SK-N-MC (cell line): Measurements from ENCODE around the gene TEX44.

Source experiments
- DNase-seq: peaks from one replicate; pipeline ENCODE4 v3.0.0-alpha.2; 2011; ENCODE audit warnings: low read depth, low spot score
- H3K27ac ChIP-seq: fragments of 200-600 bp; sonication (generic); 2 replicates; pipeline ENCODE4 v1.5.1; 2016; ENCODE audit warnings: mixed run types
- H3K36me3 ChIP-seq: fragments of 200-600 bp; sonication (generic); 2 replicates; pipeline ENCODE4 v1.6.1; 2017; ENCODE audit warnings: antibody characterized with exemption, low read length, mixed read lengths; ENCODE audit not compliant: insufficient read depth
- H3K4me3 ChIP-seq: fragments of 200-600 bp; sonication (generic); 2 replicates; pipeline ENCODE4 v1.5.1; 2016
- H3K9ac ChIP-seq: fragments of 200-600 bp; sonication (generic); 2 replicates; pipeline ENCODE4 v1.8.0; 2017; ENCODE audit warnings: mixed run types, mixed read lengths; ENCODE audit not compliant: insufficient read length
- H3K9me3 ChIP-seq: fragments of 200-600 bp; sonication (generic); 2 replicates; pipeline ENCODE4 v1.6.1; 2017; ENCODE audit warnings: low read depth, mild to moderate bottlenecking, antibody characterized with exemption, low read length, moderate library complexity, mixed read lengths
- EZH2 ChIP-seq: fragments of 200-600 bp; sonication (generic); IDR thresholded peaks from one replicate; pipeline ENCODE4 v1.6.1; 2017; ENCODE audit warnings: antibody characterized with exemption
- FOXP2 ChIP-seq: optimal IDR thresholded peaks from 2 replicates; pipeline ENCODE3; 2011; ENCODE audit warnings: mild to moderate bottlenecking, moderate library complexity; ENCODE audit not compliant: insufficient read depth; ENCODE audit errors: extremely low read length, control extremely low read depth
- POLR2AphosphoS5 ChIP-seq: IDR thresholded peaks from 2 replicates; pipeline ENCODE4 v1.6.1; 2012; ENCODE audit warnings: mild to moderate bottlenecking, low read depth, low read length, borderline replicate concordance

The TEX44 gene

DNA sequence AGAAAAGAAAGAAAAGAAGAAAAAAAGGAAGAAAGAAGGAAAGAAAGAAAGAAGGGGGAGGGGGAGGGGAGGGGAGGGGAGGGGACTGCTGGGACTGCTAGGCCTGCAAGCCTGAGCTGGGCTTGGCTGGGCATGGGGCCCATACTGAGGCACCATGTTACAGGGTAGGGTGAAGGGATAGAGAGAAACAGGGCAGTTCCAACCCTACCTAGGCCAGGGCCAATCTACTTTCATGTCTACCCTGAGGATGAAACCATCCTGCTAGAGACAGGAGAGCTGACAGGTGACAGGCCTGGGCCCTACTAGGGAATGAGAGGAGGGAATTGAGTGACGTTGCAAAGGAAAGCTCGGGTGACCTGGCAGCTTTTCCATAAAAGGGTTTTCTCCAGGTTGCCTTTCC lies 41.7 kb downstream of the TEX44 start:
- TF ChIP-seq EZH2 (no peak), POLR2AphosphoS5 (no peak), FOXP2 (no peak)
- H3K27ac ChIP-seq: no peak overlapping the region
- H3K9ac ChIP-seq: no peak overlapping the region
- no peak overlapping the region for H3K4me3 ChIP-seq
- H3K36me3 ChIP-seq: no peaks in the 10 kb centered on the region
- H3K9me3 ChIP-seq: no peaks in the 10 kb centered on the region
- DNase-seq: no peak

DNA sequence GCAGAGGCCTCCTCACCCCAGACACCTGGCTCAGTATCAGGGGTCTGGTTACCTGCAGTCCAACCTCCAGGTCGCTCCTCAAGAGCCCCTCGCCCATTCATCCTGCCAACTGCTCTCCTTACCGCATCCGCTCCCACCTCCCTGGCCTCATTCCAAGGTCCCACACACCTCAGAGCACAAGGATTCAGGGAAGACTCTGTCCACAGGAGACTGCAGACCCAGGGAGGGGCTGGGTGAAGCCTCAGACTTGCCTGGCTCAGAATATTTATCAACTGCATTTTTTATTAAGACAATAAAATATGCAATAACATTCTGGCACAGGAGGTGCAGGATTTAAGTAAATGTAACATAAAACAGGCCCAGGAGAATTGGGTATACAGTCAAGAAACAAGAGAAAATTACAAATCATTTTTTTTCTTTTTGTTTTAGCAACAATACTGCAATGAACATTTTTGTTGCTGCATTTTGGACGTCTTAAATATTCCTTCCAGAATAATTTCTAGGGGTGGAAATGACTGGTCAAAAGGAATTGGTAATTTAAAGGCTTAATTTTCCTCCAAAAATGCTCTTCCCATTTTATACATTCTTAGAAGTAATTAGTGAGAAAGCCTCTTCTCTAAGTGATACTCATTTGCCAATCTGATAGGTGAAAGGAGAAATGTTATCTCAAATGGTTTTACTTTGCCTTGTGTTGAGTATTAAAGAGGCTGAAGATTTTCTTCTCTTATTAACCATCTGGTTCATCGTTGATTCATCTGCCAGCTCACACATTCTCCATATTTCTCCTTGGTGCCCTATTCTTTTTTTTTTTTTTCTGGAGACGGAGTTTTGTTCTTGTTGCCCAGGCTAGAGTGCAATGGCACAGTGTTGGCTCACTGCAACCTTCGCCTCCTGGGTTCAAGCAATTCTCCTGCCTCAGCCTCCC lies 42.5 kb downstream of the TEX44 start:
- H3K36me3 ChIP-seq: no peaks in the 10 kb centered on the region
- no peak overlapping the region for H3K4me3 ChIP-seq
- peak overlapping the region; percentile 19; the same call in 1 of the 2 replicates for H3K27ac ChIP-seq
- TF ChIP-seq POLR2AphosphoS5: no peak
- TF ChIP-seq FOXP2: no peak
- no peaks in the 10 kb centered on the region for H3K9me3 ChIP-seq
- no peak overlapping the region for H3K9ac ChIP-seq
- no peak for DNase-seq

DNA sequence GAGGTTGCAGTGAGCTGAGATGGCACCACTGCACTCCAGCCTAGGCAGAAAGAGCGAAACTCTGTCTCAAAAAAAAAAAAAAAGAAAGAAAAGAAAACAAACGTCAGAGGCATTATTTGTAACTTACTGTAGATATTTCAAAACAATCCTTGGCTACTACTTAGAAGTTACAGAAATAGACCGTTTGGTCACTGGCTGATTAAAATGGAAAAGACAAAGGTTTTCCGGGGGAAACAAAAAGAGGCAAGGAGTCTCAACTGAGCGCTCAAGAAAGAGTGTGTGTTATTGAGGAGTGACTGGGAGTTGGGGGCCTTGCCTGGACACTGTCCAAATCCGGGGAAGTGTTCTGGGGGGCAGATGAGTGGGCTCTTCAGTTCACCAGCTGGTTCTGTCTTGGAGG lies 47.6 kb downstream of the TEX44 start:
- Histone ChIP-seq H3K27ac (no peak overlapping the region), H3K36me3 (no peaks in the 10 kb centered on the region), H3K9ac (no peak overlapping the region), H3K9me3 (no peaks in the 10 kb centered on the region), H3K4me3 (no peak overlapping the region)
- TF ChIP-seq EZH2: no peak
- no peak for TF ChIP-seq POLR2AphosphoS5
- TF ChIP-seq FOXP2: no peak
- DNase-seq: no peak

DNA sequence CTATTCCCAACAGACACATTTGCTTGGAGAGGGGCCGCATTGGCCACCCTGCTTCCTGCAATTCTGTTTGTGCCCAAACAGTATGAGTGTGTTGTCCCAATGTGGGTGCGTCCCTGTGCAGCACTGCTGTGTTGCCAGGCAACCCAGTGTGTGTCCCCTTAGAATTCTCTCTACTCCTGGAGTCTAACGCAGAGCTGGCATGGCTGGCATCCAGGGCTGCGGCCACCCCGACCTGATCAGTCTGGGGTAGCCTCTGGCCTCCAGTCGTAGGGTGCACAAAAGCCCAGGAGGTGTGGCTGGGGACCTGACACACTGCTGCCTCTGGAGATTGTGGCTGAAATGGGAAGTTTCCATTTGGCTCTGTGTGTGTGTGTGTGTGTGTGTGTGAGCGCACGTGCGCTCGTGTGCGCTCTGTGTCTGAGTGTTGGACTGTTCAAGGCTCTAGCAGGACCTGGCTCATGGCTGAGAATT lies 48.0 kb downstream of the TEX44 start:
- H3K4me3 ChIP-seq: no peak overlapping the region
- DNase-seq: no peak
- TF ChIP-seq FOXP2: no peak
- no peak for TF ChIP-seq EZH2
- TF ChIP-seq POLR2AphosphoS5: no peak
- H3K9me3 ChIP-seq: no peaks in the 10 kb centered on the region
- no peak overlapping the region for H3K9ac ChIP-seq
- H3K27ac ChIP-seq: no peak overlapping the region
- no peaks in the 10 kb centered on the region for H3K36me3 ChIP-seq

DNA sequence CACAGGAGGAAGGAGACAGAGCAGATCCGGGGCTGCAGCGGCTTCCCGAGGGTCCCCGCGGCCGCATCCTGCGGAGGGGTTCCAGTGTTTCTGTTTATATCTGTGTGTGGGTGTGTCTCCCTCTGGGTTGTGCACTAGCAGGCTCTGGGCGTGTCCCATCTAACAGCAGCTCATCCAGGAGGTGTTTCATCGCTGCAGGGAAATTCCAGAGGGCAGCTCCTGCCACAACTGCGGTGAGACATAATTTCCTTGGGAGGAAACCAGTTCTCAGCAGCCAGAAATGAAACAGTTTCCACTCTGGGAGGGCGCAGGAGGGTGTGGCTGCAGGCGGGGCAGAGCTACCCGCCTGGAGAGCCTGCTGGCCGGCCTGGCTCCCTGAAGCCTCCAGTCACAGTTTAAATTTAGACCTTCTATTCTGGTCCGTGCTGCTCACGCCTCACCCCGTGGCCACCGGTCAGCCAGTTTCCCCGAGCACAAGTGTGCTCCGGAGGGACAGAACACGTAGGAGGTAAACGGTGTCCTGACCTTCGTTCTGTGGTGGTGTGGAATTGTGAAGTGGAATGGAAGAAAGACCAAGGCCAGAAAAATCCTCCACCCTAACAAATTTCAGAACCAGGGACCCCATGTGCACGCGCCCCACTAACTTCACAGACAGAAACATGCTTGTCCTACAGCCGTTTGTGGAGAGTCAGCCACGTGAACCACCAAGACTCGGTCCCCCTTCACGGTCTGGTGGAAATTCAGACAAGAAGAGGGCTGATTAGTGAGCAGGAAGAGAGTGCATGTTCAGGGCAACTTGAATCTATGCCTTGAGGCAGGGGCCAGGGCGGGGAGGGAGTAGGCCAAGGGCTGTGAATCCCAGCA lies 50.2 kb downstream of the TEX44 start:
- Histone ChIP-seq H3K9me3 (no peaks in the 10 kb centered on the region), H3K27ac (peak overlapping the region; percentile 53; the same call in 1 of the 2 replicates), H3K36me3 (no peaks in the 10 kb centered on the region), H3K9ac (peak overlapping the region; percentile 42), H3K4me3 (peak overlapping the region; percentile 72)
- no peak for TF ChIP-seq EZH2
- TF ChIP-seq POLR2AphosphoS5: no peak; the same call in 1 of the 2 replicates
- TF ChIP-seq FOXP2: peak; percentile 89
- peak; percentile 79 for DNase-seq

DNA sequence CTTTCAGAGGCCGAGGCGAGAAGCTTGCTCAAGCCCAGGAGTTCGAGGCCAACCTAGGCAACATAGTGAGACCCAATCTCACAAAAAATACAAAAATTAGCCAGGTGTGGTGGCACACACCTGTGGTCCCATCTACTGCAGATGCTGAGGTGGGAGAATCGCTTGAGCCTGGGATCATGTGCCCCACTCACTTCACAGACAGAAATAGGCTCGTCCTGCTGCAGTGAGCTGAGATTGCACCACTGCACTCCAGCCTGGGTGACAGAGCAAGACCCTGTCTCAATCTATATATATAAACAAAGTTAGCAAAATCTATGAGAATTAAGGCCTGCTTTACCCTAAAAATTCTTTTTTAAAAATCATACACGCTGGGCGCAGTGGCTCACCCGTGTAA lies 50.8 kb downstream of the TEX44 start:
- Histone ChIP-seq H3K27ac (no peak overlapping the region), H3K36me3 (no peaks in the 10 kb centered on the region), H3K9ac (no peak overlapping the region), H3K4me3 (peak overlapping the region; percentile 72), H3K9me3 (no peaks in the 10 kb centered on the region)
- no peak for DNase-seq
- TF ChIP-seq FOXP2 (no peak), EZH2 (no peak), POLR2AphosphoS5 (no peak)
